ENCODE data around the gene TFB1M. TPM values are rescaled to one million over a fixed set of nuclear protein-coding genes. Genes with fewer than 3 reads are reported as not detected.

TFB1M gene
- 14.3 and 15.9 TPM in 2 replicates for total RNA-seq

DNA sequence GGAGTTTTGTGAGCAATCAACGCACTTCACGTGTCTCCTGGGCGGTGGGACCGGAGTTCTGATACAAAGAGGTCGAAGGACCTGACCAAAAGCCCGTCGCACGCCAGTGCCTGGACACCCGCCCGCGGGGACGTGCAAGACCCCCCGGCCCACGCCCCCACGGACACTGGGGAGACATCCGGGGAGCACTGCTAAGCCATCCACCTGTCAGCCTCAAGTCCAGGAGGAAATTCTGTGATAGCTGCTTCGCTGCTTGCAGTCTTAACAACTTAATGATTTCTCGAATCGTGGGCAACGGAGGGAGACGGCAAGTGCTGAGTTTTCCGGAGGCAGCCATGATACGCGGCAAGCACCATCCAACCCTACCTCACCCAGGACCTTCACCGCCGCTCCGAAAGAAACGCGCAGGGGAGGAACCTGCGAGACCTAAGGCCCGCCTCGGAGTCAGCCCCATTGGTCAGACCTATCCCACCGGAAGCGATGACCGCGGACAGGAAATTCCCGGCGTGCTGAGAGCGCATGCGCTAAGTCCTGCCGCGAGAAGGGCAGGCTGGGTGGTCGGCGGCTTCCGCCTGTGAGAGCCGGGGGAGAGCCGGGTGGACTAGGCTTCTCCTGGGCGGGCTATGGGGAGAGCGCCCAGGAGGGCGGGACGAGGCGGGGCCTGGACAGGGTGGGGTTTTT is at the start of gene TFB1M:
TSS of gene TFB1M (minus strand) at position 393 of the 681 bp plus-strand sequence. CDS start at position 337, 56 bp downstream.

DNA sequence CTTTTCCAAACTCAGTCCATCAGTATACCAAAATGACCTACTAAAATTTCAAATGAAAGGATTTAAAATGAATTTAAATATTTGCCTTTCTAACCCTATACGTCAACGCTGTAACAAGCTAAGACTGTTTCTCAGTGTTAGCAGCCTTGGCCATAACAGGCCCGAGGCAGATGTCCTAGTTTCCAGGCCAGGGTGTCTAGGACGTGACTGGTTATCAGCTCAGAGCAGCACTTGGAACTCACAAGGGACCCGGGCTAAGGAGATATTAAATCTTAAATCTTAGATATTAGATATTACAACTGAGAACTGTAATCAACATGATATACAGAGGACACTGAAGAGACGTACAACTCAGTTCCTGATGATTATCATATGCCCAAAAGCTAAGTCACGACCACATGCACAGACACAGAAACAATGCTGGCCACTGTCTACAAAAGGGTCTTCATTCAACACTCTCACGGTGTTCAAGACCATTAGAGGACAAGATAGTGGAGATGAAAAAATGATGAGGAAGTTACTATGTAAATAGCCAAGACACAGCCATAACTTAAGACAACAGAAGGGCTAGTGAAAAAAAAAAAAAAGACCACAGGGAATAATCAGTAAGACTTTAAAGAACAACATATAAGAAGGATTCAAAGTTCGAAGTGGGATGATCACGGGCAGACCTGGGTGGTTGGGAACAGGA is 50.8 kb downstream of the TFB1M start, which contains the start of gene CLDN20:
TSS of gene CLDN20 (plus strand) at position 641 of the 691 bp plus-strand sequence. CDS start 11,707 bp downstream, outside the sequence.

Other genes with a start within 250 kb of the TFB1M start
- gene CLDN20, start 50.5 kb downstream of the TFB1M start, total RNA-seq = 0.14 TPM in 1 of 2 replicates, not detected in the other
- gene NOX3, start 141.4 kb upstream of the TFB1M start, total RNA-seq = not detected in 2 replicates